Measurements from ENCODE around the gene ASAP2.

Gene ASAP2

DNA sequence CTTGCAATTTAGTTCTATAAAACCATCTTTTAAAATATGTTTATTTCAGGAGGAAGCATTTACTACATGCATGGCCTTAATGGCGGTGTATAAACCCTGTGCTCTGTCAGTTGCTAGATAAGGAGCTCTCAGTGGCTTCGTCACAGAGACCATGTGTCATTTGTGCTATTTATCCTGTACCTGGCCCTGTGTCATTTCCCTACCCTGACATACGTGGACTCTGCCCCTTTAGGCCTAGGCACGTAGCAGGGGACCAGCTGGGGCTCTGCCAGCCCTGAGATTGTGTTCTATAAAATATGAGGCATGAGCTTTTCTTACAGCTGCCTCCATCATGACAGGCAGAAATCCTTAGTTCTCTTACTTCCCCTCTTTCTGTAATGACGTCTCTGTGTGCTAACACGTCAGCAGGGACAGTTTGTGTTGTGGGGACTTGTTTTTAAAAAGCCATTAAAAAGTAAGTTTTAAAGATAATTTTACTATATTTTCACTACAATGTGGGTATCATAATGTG, 128.8 kb downstream of the ASAP2 start:
- Histone ChIP-seq H3K27ac (no peak overlapping the region), H3K36me3 (no peaks in the 10 kb centered on the region), H3K4me3 (ENCODE audit: low read depth in 1 of 2, low read length in 1 of 2) (no peak overlapping the region), H3K9me3 (no peaks in the 10 kb centered on the region), H3K27me3 (no peaks in the 10 kb centered on the region), H3K4me1 (ENCODE audit: control insufficient read depth in 1 of 2, insufficient read depth in 1 of 2, low read depth in 1 of 2, low read length in 1 of 2) (no peaks in the 10 kb centered on the region)
- TF ChIP-seq, protein P1, sequence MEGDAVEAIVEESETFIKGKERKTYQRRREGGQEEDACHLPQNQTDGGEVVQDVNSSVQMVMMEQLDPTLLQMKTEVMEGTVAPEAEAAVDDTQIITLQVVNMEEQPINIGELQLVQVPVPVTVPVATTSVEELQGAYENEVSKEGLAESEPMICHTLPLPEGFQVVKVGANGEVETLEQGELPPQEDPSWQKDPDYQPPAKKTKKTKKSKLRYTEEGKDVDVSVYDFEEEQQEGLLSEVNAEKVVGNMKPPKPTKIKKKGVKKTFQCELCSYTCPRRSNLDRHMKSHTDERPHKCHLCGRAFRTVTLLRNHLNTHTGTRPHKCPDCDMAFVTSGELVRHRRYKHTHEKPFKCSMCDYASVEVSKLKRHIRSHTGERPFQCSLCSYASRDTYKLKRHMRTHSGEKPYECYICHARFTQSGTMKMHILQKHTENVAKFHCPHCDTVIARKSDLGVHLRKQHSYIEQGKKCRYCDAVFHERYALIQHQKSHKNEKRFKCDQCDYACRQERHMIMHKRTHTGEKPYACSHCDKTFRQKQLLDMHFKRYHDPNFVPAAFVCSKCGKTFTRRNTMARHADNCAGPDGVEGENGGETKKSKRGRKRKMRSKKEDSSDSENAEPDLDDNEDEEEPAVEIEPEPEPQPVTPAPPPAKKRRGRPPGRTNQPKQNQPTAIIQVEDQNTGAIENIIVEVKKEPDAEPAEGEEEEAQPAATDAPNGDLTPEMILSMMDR (IDR thresholded peaks at IDR 0.05), result no peak

DNA sequence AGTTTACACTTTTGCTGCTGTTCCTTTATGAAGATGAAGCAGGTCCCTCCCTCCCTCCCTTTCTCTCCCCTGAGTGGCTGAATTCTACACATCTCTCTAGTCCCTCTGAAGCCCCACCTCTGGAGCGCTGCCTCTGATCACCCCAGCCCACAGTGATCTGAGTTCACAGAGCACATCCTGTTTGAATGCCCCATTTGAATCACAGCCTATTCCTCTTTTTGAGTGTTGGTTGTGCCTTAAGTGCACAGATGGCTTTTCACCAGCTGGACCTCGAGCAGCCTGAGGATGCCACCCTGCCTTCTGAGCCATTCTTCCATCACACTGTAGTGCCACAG, 129.6 kb downstream of the ASAP2 start:
- Histone ChIP-seq H3K27me3 (no peaks in the 10 kb centered on the region), H3K4me3 (ENCODE audit: low read depth in 1 of 2, low read length in 1 of 2) (no peak overlapping the region), H3K36me3 (no peaks in the 10 kb centered on the region), H3K9me3 (no peaks in the 10 kb centered on the region), H3K27ac (no peak overlapping the region), H3K4me1 (ENCODE audit: control insufficient read depth in 1 of 2, insufficient read depth in 1 of 2, low read depth in 1 of 2, low read length in 1 of 2) (no peaks in the 10 kb centered on the region)
- TF ChIP-seq, protein P1 (IDR thresholded peaks at IDR 0.05), result no peak

DNA sequence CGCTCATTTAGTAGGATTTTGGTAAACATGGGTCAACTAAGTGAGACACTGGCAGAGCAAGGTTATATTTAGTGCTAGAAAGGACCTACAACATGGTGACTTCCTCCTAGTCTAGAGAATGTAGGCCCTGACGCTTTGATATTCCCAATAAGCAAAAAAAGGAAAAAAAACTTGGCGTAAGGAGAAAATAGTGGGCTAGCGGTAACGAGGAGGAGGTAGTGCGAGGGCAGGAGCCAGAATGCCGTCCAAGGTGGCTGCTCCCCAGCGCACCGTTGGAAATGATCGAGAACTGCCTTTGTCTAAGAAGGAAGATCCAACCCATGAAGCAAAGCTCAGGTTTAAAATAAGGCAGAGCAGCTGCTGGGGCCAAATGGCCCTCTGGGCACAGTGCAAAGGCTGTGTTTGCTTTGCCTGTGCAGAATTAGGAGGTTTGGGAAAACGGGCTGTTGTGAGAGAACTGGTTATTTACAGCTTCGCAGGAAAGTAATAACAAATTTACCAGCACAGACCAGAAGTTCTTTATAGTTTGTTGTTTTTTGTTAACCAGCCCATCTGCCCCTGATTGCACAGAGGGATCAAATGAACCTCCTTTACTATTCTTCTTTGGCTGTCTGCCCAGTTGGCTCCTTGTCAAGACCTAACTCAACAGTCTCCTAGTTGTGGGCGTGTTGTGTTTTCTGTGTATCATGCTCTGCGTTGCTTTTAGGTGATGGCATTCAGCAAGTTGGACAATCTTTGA, 130.1 kb downstream of the ASAP2 start:
- Histone ChIP-seq H3K4me3 (ENCODE audit: low read depth in 1 of 2, low read length in 1 of 2) (no peak overlapping the region), H3K4me1 (ENCODE audit: control insufficient read depth in 1 of 2, insufficient read depth in 1 of 2, low read depth in 1 of 2, low read length in 1 of 2) (no peaks in the 10 kb centered on the region), H3K27ac (no peak overlapping the region), H3K36me3 (no peaks in the 10 kb centered on the region), H3K27me3 (no peaks in the 10 kb centered on the region), H3K9me3 (no peaks in the 10 kb centered on the region)
- TF ChIP-seq, protein P1 (IDR thresholded peaks at IDR 0.05), result no peak

DNA sequence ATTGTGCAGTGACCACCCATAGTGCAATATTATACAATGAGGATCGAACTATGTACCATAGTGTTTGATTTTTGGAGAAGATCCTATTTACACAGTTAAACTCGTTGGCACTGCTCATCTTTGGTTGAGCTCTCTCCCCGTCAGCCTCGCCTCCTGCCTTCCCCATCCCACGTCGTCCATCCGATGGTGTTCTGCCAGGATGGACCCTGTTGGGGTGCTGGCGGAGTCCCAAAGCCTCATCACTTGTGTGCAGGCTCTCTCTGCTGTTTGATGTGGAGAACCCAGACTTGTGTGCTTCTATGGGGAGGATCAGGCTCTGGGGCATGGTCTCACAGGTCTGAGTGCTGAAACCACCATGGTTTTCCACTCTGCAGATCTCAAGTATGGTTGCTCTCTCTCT, 131.3 kb downstream of the ASAP2 start:
- H3K9me3 ChIP-seq, result no peaks in the 10 kb centered on the region
- H3K36me3 ChIP-seq, result no peaks in the 10 kb centered on the region
- H3K27ac ChIP-seq, result no peak overlapping the region
- no peaks in the 10 kb centered on the region for H3K4me1 ChIP-seq (ENCODE audit: control insufficient read depth in 1 of 2, insufficient read depth in 1 of 2, low read depth in 1 of 2, low read length in 1 of 2)
- H3K27me3 ChIP-seq, result no peaks in the 10 kb centered on the region
- no peak overlapping the region for H3K4me3 ChIP-seq (ENCODE audit: low read depth in 1 of 2, low read length in 1 of 2)
- TF ChIP-seq, protein P1 (IDR thresholded peaks at IDR 0.05), result no peak

DNA sequence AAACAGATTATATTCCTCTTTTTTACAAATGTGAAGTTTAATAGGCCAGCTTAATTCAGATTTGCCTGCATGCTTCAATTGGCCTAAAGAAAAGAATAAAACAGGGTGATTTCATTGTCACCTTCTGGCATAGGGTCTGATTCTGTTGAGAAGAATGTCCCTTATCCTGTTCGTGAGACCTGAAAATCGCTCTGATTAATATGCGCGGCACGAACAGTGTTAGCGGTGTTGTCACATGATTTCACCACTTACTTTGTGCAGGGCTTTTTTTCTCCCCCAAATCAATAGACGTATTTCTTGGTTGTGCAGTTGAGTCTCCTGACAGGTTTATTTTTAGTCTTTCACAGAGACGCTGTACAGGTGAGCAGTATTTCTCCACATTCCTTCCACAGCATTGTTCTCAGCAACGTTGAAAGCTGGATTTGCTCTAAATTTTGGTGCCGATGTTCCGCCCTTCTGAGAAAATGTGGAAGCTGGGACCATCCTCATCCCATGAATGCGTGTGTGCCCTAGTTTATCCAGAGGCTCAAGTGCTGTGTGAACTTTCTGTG, 134.8 kb downstream of the ASAP2 start:
- H3K9me3 ChIP-seq, result no peaks in the 10 kb centered on the region
- TF ChIP-seq, protein P1 (IDR thresholded peaks at IDR 0.05), result no peak
- no peak overlapping the region for H3K27ac ChIP-seq
- no peaks in the 10 kb centered on the region for H3K4me1 ChIP-seq (ENCODE audit: control insufficient read depth in 1 of 2, insufficient read depth in 1 of 2, low read depth in 1 of 2, low read length in 1 of 2)
- no peaks in the 10 kb centered on the region for H3K27me3 ChIP-seq
- no peaks in the 10 kb centered on the region for H3K36me3 ChIP-seq
- H3K4me3 ChIP-seq (ENCODE audit: low read depth in 1 of 2, low read length in 1 of 2), result no peak overlapping the region
